GM12874 (cell line): ENCODE data around the gene GRK5.

Experiments
- TF ChIP-seq, protein P1 (sequence below): IDR thresholded peaks from 2 replicates; pipeline ENCODE4 v1.5.1; 2011; ENCODE audit warnings: low read depth, mild to moderate bottlenecking, control low read depth, low read length, moderate library complexity; ENCODE audit not compliant: insufficient read depth

Gene GRK5

DNA sequence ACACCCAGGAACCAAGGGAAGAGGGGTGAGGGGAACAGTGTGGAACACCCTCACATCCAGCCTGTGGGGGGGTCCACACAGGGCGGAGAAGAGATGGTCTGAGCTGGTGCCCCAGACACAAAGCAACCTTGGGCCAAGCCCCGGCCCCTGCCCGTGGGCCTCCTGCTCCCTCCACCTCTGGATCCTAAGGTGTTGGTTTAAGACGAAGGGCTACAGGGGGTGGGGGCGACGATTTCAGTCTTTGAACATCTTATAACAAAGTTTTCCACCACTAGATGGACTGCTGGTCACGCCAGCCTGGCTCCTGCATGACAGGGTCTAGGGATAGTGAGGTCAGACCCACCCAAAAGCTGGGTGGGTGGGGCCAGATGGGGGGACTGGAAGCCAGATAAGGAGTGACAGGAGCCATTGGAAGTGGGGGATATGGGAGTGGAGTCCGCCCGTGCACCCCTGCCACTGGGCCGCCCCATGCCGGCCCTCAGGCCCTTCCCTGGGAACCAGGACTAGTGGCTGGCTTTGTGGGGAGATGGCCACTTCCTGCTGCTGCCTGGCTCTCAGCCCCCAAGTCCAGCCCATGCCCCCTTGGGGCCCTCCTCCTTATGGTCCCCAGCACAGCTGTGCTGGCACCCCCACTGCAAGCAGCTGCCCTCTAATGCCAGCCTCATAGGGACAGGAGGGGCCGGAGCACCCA lies 236.7 kb downstream of the GRK5 start:
- TF ChIP-seq, protein P1, sequence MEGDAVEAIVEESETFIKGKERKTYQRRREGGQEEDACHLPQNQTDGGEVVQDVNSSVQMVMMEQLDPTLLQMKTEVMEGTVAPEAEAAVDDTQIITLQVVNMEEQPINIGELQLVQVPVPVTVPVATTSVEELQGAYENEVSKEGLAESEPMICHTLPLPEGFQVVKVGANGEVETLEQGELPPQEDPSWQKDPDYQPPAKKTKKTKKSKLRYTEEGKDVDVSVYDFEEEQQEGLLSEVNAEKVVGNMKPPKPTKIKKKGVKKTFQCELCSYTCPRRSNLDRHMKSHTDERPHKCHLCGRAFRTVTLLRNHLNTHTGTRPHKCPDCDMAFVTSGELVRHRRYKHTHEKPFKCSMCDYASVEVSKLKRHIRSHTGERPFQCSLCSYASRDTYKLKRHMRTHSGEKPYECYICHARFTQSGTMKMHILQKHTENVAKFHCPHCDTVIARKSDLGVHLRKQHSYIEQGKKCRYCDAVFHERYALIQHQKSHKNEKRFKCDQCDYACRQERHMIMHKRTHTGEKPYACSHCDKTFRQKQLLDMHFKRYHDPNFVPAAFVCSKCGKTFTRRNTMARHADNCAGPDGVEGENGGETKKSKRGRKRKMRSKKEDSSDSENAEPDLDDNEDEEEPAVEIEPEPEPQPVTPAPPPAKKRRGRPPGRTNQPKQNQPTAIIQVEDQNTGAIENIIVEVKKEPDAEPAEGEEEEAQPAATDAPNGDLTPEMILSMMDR: no peak

DNA sequence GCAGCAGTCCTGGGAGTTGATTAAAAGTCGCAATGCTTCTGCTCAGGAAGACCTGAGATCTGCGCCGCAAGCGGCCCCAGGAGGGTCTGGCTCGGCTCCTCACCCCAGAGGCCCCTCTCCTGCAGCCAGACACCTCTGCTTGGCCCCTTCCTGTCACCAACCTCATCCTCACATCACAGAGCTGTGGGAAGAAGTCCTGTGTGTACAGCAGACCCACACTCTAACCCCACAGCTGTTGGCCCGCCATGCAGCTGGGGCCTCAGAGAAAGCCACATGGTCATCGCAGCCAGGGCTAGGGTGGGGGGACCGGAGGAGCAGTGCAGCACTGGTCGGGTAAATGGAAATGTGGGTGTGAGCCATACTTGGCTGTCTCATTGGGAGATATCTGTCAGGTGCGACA lies 237.5 kb downstream of the GRK5 start:
- TF ChIP-seq, protein P1: no peak

DNA sequence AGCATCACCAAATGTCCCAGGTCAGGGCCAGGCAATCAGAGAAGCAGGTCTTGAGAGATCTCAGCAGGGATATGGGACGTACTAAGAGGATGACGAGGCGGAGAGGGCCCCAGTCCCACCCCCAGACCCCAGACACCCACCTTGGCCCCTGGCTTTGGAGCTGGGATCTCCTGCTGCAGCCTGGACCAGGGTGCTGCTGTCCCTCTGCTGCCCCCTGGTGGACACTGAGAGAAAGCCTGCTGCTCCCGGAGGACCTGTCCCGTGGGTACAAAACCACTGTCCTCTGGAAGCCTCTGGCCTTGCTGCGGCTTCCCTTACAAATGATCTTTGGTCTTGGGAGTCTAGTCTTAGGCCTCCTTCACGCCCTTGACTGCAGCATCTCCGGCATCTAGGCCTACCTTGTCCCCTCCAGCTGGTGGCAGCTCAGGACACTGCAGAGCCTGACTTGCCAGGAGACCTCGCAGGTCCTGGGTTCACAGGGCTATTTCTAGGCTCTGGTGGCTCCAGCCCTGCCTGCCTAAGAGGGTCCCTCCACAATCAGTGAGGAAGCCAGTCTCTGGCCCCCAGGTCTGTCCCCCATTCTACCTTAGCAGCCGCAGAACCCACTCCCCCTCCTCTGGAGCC lies 238.1 kb downstream of the GRK5 start:
- TF ChIP-seq, protein P1: peak; percentile 97

DNA sequence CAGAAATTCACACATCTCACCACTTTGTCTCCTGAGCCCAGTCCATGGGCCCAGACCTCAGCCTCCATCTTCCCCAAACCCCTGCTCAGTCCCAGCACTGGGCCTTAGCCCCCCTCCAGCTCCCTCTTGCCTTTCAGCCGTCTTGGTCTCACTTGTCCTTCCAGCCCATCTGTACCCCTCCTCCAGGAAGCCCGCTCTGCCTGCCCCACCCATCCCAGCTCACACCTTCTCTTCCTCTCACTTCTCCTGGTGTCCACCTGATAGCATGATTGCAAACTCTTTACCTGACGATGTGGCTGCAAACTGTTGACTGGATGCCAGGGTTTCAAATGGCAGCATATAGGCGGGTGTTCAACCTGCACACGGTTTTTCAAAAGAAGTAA lies 238.6 kb downstream of the GRK5 start:
- TF ChIP-seq, protein P1: no peak

DNA sequence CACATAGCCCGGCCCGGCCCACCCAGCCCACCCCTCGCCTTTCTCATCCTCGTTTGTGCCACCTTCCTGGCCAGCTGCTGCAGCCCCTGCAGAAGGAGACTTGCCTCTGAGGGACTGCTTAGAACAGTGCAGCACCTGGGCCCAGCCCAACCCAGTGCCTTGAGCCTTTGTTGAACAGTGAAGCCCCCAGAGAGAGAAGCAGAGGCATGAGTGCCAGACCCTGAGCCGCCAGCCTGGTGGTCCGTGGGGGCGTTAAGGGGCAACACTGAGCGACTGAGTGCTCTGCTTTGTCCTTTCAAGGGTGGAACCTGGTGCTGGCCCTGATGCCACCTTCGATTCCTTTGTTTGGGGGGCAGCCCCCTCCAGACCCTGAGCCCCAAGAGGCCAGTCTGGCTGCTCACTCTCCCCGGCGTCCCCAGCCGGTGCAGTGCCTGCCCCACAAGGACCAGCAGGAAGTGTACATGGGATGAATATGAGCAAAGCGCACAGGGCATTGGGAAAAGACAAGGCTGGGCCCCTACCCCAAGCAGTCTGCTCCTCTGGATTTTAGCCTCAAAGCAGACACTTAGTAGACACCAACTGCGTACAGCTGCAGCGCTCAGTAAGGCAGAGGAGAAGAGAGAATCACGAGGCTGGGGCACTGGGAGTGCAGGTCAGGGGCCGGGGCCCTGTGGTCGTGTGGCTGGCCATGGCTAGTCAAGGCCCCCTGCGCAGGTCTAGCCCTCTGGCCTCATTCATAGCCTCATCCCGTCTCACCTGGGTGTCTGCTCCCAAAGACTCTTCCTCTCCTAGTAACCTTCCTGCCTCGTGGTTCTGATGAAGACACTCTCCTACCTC lies 239.3 kb downstream of the GRK5 start:
- TF ChIP-seq, protein P1: no peak

DNA sequence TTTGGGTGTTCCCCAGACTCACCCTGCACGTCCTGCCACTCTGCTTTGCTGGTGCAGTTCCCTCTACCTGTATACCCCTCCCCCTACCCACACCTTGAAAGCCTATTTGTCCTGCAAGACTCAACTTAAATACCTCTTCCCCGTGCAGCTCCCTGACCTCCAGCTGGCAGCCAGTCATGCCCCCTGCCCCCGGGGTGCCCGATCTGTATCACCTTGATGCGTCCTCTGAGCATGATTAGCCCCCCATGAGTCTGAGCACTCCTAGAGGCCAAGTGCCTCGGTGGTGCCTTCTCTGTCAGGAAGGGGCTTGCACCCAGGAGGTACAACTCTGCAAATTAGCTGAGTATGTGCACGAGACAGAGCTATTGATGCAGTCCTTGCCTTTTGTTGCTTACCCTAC lies 240.1 kb downstream of the GRK5 start:
- TF ChIP-seq, protein P1: no peak

DNA sequence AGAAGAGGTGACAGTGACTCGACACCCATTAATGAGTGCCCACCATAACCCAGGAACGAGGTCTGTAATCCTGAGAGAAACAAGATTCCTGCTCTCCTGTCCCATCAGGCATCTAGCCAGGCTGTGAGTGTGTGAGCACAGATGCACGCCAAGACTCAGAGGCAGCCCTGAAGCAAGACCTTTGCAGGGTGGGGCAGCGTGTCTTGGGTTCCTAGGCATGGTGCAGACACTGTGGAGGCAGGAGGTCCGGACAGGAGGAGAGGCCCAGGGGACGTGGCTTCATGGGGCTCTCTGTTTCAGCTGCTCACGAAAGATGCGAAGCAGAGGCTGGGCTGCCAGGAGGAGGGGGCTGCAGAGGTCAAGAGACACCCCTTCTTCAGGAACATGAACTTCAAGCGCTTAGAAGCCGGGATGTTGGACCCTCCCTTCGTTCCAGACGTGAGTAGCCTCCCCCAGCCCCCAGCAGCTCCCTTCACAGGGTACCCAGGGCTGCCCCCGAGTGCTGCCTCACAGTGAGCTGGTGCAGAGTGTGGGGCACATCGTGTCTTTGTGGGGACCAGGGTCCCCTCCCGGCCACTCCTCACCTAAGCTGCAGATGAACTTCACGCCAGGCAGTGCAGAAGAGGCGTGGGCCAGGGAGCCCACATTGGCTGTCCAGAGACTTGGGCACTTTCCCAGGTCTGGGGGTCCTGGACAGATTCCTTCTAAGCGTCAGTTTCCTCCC lies 240.6 kb downstream of the GRK5 start:
- TF ChIP-seq, protein P1: no peak
